ENCODE data around the gene VPS16. TPM values are rescaled to one million over a fixed set of nuclear protein-coding genes. Genes with fewer than 3 reads are reported as not detected.
"Not testable (repeated sequence)": the region's sequence is repeated elsewhere in the genome, so short reads cannot be mapped to it uniquely, and the experiment has no call there.

VPS16 gene
- total RNA-seq, 2 experiments from 2014 or later, result 32.6 to 39.0 TPM

GRCh38 chr20:2806351-2806701, 34.2 kb upstream of the VPS16 start:
- Histone ChIP-seq H3K9me2 (ENCODE audit: insufficient read depth, low read length) (no peaks in the 10 kb centered on the region), H3K4me2 (ENCODE audit: low read length) (no peak overlapping the region), H2AFZ (ENCODE audit: low read length) (no peak overlapping the region), H3K79me2 (ENCODE audit: insufficient read depth, low read depth, low read length) (no peaks in the 10 kb centered on the region), H3K27ac (ENCODE audit: low read depth, low read length, poor library complexity, severe bottlenecking) (no peak overlapping the region), H3K9me3 (ENCODE audit: low read length) (no peaks in the 10 kb centered on the region), H4K20me1 (ENCODE audit: insufficient read depth, low read length) (no peaks in the 10 kb centered on the region), H3K4me3 (ENCODE audit: low read depth, low read length, poor library complexity, severe bottlenecking) (no peak overlapping the region), H3K36me3 (ENCODE audit: insufficient read depth, low read length) (no peaks in the 10 kb centered on the region), H3K4me1 (ENCODE audit: insufficient read depth, low read length, poor library complexity, severe bottlenecking) (no peaks in the 10 kb centered on the region)
- BruUV-seq (replicated peaks), result no TSS peak
- intact Hi-C loops (cut with micrococcal nuclease; ENCODE audit: unreplicated experiment), result no loop called here
- CTCF ChIA-PET (ENCODE audit: unreplicated experiment), result no interaction called here
- POLR2A ChIA-PET, result interaction anchor here (0.5 kb wide), 1 partner anchor 283 kb away, joined by 3 read pairs; no protein-coding TSS in a partner anchor
- DNase-seq (ENCODE audit: low spot score), result no peak
- TF ChIP-seq CTCF (conservative IDR thresholded peaks at IDR 0.05; ENCODE audit: low read length) (no peak), EZH2phosphoT487 (IDR thresholded peaks at IDR 0.05; ENCODE audit: borderline replicate concordance, low read depth, low read length) (no peak)

GRCh38 chr20:2807019-2807418, 33.5 kb upstream of the VPS16 start:
- no TSS peak for BruUV-seq (replicated peaks)
- POLR2A ChIA-PET, result no interaction called here
- TF ChIP-seq EZH2phosphoT487 (IDR thresholded peaks at IDR 0.05; ENCODE audit: borderline replicate concordance, low read depth, low read length), result no peak
- no peak for TF ChIP-seq CTCF (conservative IDR thresholded peaks at IDR 0.05; ENCODE audit: low read length)
- Histone ChIP-seq H3K4me1 (ENCODE audit: insufficient read depth, low read length, poor library complexity, severe bottlenecking) (no peaks in the 10 kb centered on the region), H3K4me2 (ENCODE audit: low read length) (no peak overlapping the region), H3K4me3 (ENCODE audit: low read depth, low read length, poor library complexity, severe bottlenecking) (no peak overlapping the region), H3K9me2 (ENCODE audit: insufficient read depth, low read length) (no peaks in the 10 kb centered on the region), H3K79me2 (ENCODE audit: insufficient read depth, low read depth, low read length) (no peaks in the 10 kb centered on the region), H3K36me3 (ENCODE audit: insufficient read depth, low read length) (no peaks in the 10 kb centered on the region), H4K20me1 (ENCODE audit: insufficient read depth, low read length) (no peaks in the 10 kb centered on the region), H2AFZ (ENCODE audit: low read length) (no peak overlapping the region), H3K9me3 (ENCODE audit: low read length) (0 out of 2 replicates have a peak, but pooled peaks cover under 1% of the 10 kb centered on the region), H3K27ac (ENCODE audit: low read depth, low read length, poor library complexity, severe bottlenecking) (no peak overlapping the region)
- CTCF ChIA-PET (ENCODE audit: unreplicated experiment), result no interaction called here
- intact Hi-C loops (cut with micrococcal nuclease; ENCODE audit: unreplicated experiment), result no loop called here
- DNase-seq (ENCODE audit: low spot score), result no peak

GRCh38 chr20:2807929-2808328, 32.6 kb upstream of the VPS16 start:
- CTCF ChIA-PET (ENCODE audit: unreplicated experiment), result interaction anchor here (0.6 kb wide), 1 partner anchor 54 kb away, joined by 3 read pairs; no protein-coding TSS in a partner anchor
- intact Hi-C loops (cut with micrococcal nuclease; ENCODE audit: unreplicated experiment), result not testable (repeated sequence)

More at GRCh38 chr20:2807929-2808328, 32.6 kb upstream of the VPS16 start:
- H3K9me3 ChIP-seq (ENCODE audit: low read length); H3K4me1 ChIP-seq (ENCODE audit: insufficient read depth, low read length, poor library complexity, severe bottlenecking); H3K27ac ChIP-seq (ENCODE audit: low read depth, low read length, poor library complexity, severe bottlenecking); H3K36me3 ChIP-seq (ENCODE audit: insufficient read depth, low read length); POLR2A ChIA-PET; BruUV-seq (replicated peaks); H2AFZ ChIP-seq (ENCODE audit: low read length); H3K79me2 ChIP-seq (ENCODE audit: insufficient read depth, low read depth, low read length); H4K20me1 ChIP-seq (ENCODE audit: insufficient read depth, low read length); H3K4me3 ChIP-seq (ENCODE audit: low read depth, low read length, poor library complexity, severe bottlenecking); H3K9me2 ChIP-seq (ENCODE audit: insufficient read depth, low read length); DNase-seq (ENCODE audit: low spot score); H3K4me2 ChIP-seq (ENCODE audit: low read length): not testable (repeated sequence)
